GM20431 (cell line): ENCODE measurements around the gene AGBL4.

ENCODE experiments used
- in situ Hi-C: fragments of 300-500 bp; cut with MseI, MboI; formaldehyde crosslinking; loops from one replicate; pipeline ENCODE4 v1.15.0; 2020; ENCODE audit warnings: low sequenced_read_pairs; ENCODE audit not compliant: unreplicated experiment

Gene AGBL4

GRCh38 chr1:48718116-48718630 lies 1305.6 kb downstream of the AGBL4 start:
- in situ Hi-C loops, result no loop called here

- in situ Hi-C loops, result no loop called here
These were observed 1306.7 kb downstream of the AGBL4 start for GRCh38 chr1:48717082-48717481.

GRCh38 chr1:48715921-48716320 lies 1307.8 kb downstream of the AGBL4 start:
- in situ Hi-C loops, result no loop called here

- in situ Hi-C loops, result no loop called here
These were observed 1312.8 kb downstream of the AGBL4 start for GRCh38 chr1:48710915-48711314.

- in situ Hi-C loops, result no loop called here
These were observed 1313.4 kb downstream of the AGBL4 start for GRCh38 chr1:48710318-48710717.

GRCh38 chr1:48704736-48705135 lies 1319.0 kb downstream of the AGBL4 start:
- in situ Hi-C loops, result no loop called here

GRCh38 chr1:48701445-48701844 lies 1322.3 kb downstream of the AGBL4 start:
- in situ Hi-C loops, result no loop called here

GRCh38 chr1:48697066-48697707 lies 1326.6 kb downstream of the AGBL4 start:
- in situ Hi-C loops, result no loop called here

- in situ Hi-C loops, result no loop called here
These were observed 1328.6 kb downstream of the AGBL4 start for GRCh38 chr1:48695161-48695560.

- in situ Hi-C loops, result no loop called here
These were observed 1330.0 kb downstream of the AGBL4 start for GRCh38 chr1:48693674-48694320.

GRCh38 chr1:48693180-48693579 lies 1330.6 kb downstream of the AGBL4 start:
- in situ Hi-C loops, result no loop called here

- in situ Hi-C loops, result no loop called here
These were observed 1331.5 kb downstream of the AGBL4 start for GRCh38 chr1:48692235-48692634.

GRCh38 chr1:48691429-48692001 lies 1332.2 kb downstream of the AGBL4 start:
- in situ Hi-C loops, result no loop called here

- in situ Hi-C loops, result no loop called here
These were observed 1335.5 kb downstream of the AGBL4 start for GRCh38 chr1:48688102-48688760.

- in situ Hi-C loops, result no loop called here
These were observed 1336.3 kb downstream of the AGBL4 start for GRCh38 chr1:48687282-48688045.

GRCh38 chr1:48686159-48686558 lies 1337.6 kb downstream of the AGBL4 start:
- in situ Hi-C loops, result no loop called here

- in situ Hi-C loops, result no loop called here
These were observed 1339.4 kb downstream of the AGBL4 start for GRCh38 chr1:48684381-48684780.

- in situ Hi-C loops, result no loop called here
These were observed 1339.9 kb downstream of the AGBL4 start for GRCh38 chr1:48683839-48684238.

- in situ Hi-C loops, result no loop called here
These were observed 1342.1 kb downstream of the AGBL4 start for GRCh38 chr1:48681476-48682305.
